SK-N-SH (cell line): ENCODE data around the gene PLD2. TPM values are rescaled to one million over a fixed set of nuclear protein-coding genes. Genes with fewer than 3 reads are reported as not detected.

Experiments
- CTCF ChIA-PET: fragments of 300-600, 350-600 bp; formaldehyde crosslinking; extraction: SDS; loops from one replicate; lab custom pipeline; 2021; lab: Yijun Ruan, JAX
- POLR2A ChIA-PET: fragments of 350-600 bp; sonication (Branson Sonifier 250); formaldehyde crosslinking; extraction: SDS; loops from one replicate; lab custom pipeline; 2020; ENCODE audit warnings: antibody characterized with exemption, inconsistent platforms; lab: Yijun Ruan, JAX
- DNase-seq: peaks from one replicate; pipeline ENCODE4 v3.0.0; 2012
- H2AFZ ChIP-seq: fragments of 200-600 bp; sonication (generic); 2 replicates; pipeline ENCODE4 v1.8.1; 2016; ENCODE audit warnings: antibody characterized with exemption, mild to moderate bottlenecking, low read depth
- H3F3A ChIP-seq: fragments of 200-600 bp; sonication (generic); replicated peaks from 2 replicates; pipeline ENCODE3; 2016; ENCODE audit warnings: antibody characterized with exemption, mild to moderate bottlenecking; ENCODE audit not compliant: insufficient read depth
- H3K27ac ChIP-seq, 2 experiments: fragments of 200-500 bp in 1 of 2; fragments of 200-600 bp in 1 of 2; sonication (Bioruptor generic) in 1 of 2; sonication (generic), shearing (Covaris generic) in 1 of 2; 2 replicates each; pipeline versions ENCODE4 v1.5.1 to v1.6.1; 2014 to 2016; ENCODE audit warnings: low read depth in 2 of 2, inconsistent platforms in 1 of 2, low read length in 1 of 2, mild to moderate bottlenecking in 1 of 2, mixed read lengths in 1 of 2
- H3K27me3 ChIP-seq: fragments of 200-600 bp; sonication (generic), shearing (Covaris generic); 2 replicates; pipeline ENCODE4 v1.6.1; 2016; ENCODE audit warnings: mixed run types; ENCODE audit not compliant: insufficient read depth
- H3K36me3 ChIP-seq, 2 experiments: fragments of 200-500 bp in 1 of 2; fragments of 200-600 bp in 1 of 2; sonication (Bioruptor generic) in 1 of 2; sonication (generic) in 1 of 2; replicated peaks in 1 of 2; 2 replicates each; pipeline versions ENCODE3 to v1.5.1; 2014 to 2016; ENCODE audit warnings: low read length in 1 of 2, mild to moderate bottlenecking in 1 of 2; ENCODE audit not compliant: insufficient read depth in 2 of 2, control insufficient read depth in 1 of 2
- H3K4me1 ChIP-seq, 2 experiments: fragments of 200-500 bp in 1 of 2; fragments of 200-600 bp in 1 of 2; sonication (Bioruptor generic) in 1 of 2; sonication (generic), shearing (Covaris generic) in 1 of 2; 2 replicates each; pipeline versions ENCODE4 v1.5.1 to v1.6.1; 2014 to 2016; ENCODE audit warnings: low read depth in 1 of 2, low read length in 1 of 2, mixed run types in 1 of 2; ENCODE audit not compliant: insufficient read depth in 2 of 2, control insufficient read depth in 1 of 2
- H3K4me2 ChIP-seq: fragments of 200-600 bp; sonication (generic), shearing (Covaris generic); 2 replicates; pipeline ENCODE4 v1.6.1; 2017; ENCODE audit warnings: mixed run types
- H3K4me3 ChIP-seq, 2 experiments: fragments of 200-500 bp in 1 of 2; fragments of 200-600 bp in 1 of 2; sonication (Bioruptor generic) in 1 of 2; sonication (generic), shearing (Covaris generic) in 1 of 2; 2 replicates each; pipeline versions ENCODE4 v1.5.1 to v1.8.1; 2014 to 2016; ENCODE audit warnings: low read depth in 2 of 2, inconsistent platforms in 1 of 2, low read length in 1 of 2, mild to moderate bottlenecking in 1 of 2, mixed read lengths in 1 of 2, moderate library complexity in 1 of 2
- H3K79me2 ChIP-seq: fragments of 200-600 bp; sonication (generic); 2 replicates; pipeline ENCODE4 v1.8.1; 2017; ENCODE audit warnings: mild to moderate bottlenecking; ENCODE audit not compliant: insufficient read depth
- H3K9ac ChIP-seq: fragments of 200-600 bp; sonication (generic); 2 replicates; pipeline ENCODE4 v1.6.1; 2017; ENCODE audit warnings: mixed run types
- H3K9me2 ChIP-seq: fragments of 200-600 bp; sonication (generic); 2 replicates; pipeline ENCODE4 v1.6.1; 2017; ENCODE audit warnings: mixed run types
- H3K9me3 ChIP-seq: fragments of 200-600 bp; sonication (generic); 2 replicates; pipeline ENCODE4 v1.6.1; 2017; ENCODE audit warnings: mixed run types, mild to moderate bottlenecking, moderate library complexity
- H4K20me1 ChIP-seq: fragments of 200-600 bp; sonication (generic); 2 replicates; pipeline ENCODE4 v1.6.1; 2017; ENCODE audit warnings: mild to moderate bottlenecking, mixed run types; ENCODE audit not compliant: insufficient read depth
- CHD2 ChIP-seq: fragments of 150-350 bp; IDR thresholded peaks from 2 replicates; pipeline ENCODE4 v1.6.1; 2018; ENCODE audit warnings: low read length; ENCODE audit not compliant: partially characterized antibody
- CTCF ChIP-seq: fragments of 200-600 bp; sonication (generic); IDR thresholded peaks from 2 replicates; pipeline ENCODE4 v1.6.1; 2017; ENCODE audit warnings: antibody characterized with exemption, mild to moderate bottlenecking, moderate library complexity
- ELF1 ChIP-seq: IDR thresholded peaks from 2 replicates; pipeline ENCODE4 v1.4.0; 2012
- EZH2phosphoT487 ChIP-seq: fragments of 200-600 bp; sonication (generic); IDR thresholded peaks from 2 replicates; pipeline ENCODE4 v1.6.1; 2017; ENCODE audit warnings: low read depth, mixed run types, mild to moderate bottlenecking, antibody characterized with exemption, moderate library complexity, borderline replicate concordance
- FOSL2 ChIP-seq: IDR thresholded peaks from 2 replicates; pipeline ENCODE4 v1.4.0; 2012; ENCODE audit warnings: low read depth, mild to moderate bottlenecking, moderate library complexity, borderline replicate concordance
- FOXJ3 ChIP-seq: sonication (generic); formaldehyde crosslinking; IDR thresholded peaks from 2 replicates; pipeline ENCODE4 v1.5.1; 2020; ENCODE audit warnings: mild to moderate bottlenecking, missing genetic modification reagents
- FOXM1 ChIP-seq: IDR thresholded peaks from 2 replicates; pipeline ENCODE4 v1.4.0; 2012; ENCODE audit warnings: low read depth, mild to moderate bottlenecking
- GATA2 ChIP-seq: sonication (generic); formaldehyde crosslinking; IDR thresholded peaks from 2 replicates; pipeline ENCODE4 v1.5.0; 2020; ENCODE audit warnings: mild to moderate bottlenecking, missing genetic modification reagents
- IRF3 ChIP-seq: fragments of 150-350 bp; IDR thresholded peaks from 2 replicates; pipeline ENCODE4 v1.6.1; 2016; ENCODE audit warnings: mild to moderate bottlenecking, low read depth, low read length
- JUND ChIP-seq: IDR thresholded peaks from 2 replicates; pipeline ENCODE4 v1.4.0; 2012
- MAX ChIP-seq: IDR thresholded peaks from 2 replicates; pipeline ENCODE4 v1.4.0; 2012; ENCODE audit warnings: low read depth
- MEF2A ChIP-seq: IDR thresholded peaks from 2 replicates; pipeline ENCODE4 v1.4.0; 2012; ENCODE audit warnings: low read depth, borderline replicate concordance
- MXI1 ChIP-seq: IDR thresholded peaks from 2 replicates; pipeline ENCODE4 v1.6.1; 2012; ENCODE audit warnings: mild to moderate bottlenecking, low read depth, low read length, improper control_type of control experiment
- NRF1 ChIP-seq: IDR thresholded peaks from 2 replicates; pipeline ENCODE4 v1.6.1; 2012; ENCODE audit warnings: low read depth, mild to moderate bottlenecking, low read length
- RFX5 ChIP-seq: IDR thresholded peaks from 2 replicates; pipeline ENCODE4 v1.6.1; 2012; ENCODE audit warnings: mild to moderate bottlenecking, improper control_type of control experiment, low read length
- RXRA ChIP-seq: IDR thresholded peaks from 2 replicates; pipeline ENCODE4 v1.4.0; 2012; ENCODE audit warnings: low read depth, mild to moderate bottlenecking, borderline replicate concordance
- SIN3A ChIP-seq: IDR thresholded peaks from 2 replicates; pipeline ENCODE4 v1.6.1; 2012; ENCODE audit warnings: low read depth, mild to moderate bottlenecking, low read length, moderate library complexity, borderline replicate concordance
- SMC3 ChIP-seq: IDR thresholded peaks from 2 replicates; pipeline ENCODE4 v1.6.1; 2012; ENCODE audit warnings: low read depth, low read length, improper control_type of control experiment
- TAF1 ChIP-seq: IDR thresholded peaks from 2 replicates; pipeline ENCODE4 v1.6.1; 2012; ENCODE audit warnings: low read depth, mild to moderate bottlenecking, low read length, moderate library complexity, borderline replicate concordance
- TCF12 ChIP-seq: IDR thresholded peaks from 2 replicates; pipeline ENCODE4 v1.4.0; 2012
- TEAD4 ChIP-seq: IDR thresholded peaks from 2 replicates; pipeline ENCODE4 v1.4.0; 2012; ENCODE audit warnings: mild to moderate bottlenecking, borderline replicate concordance; ENCODE audit not compliant: insufficient read depth
- USF1 ChIP-seq: IDR thresholded peaks from 2 replicates; pipeline ENCODE4 v1.4.0; 2012; ENCODE audit warnings: low read depth, borderline replicate concordance
- USF2 ChIP-seq: fragments of 150-350 bp; IDR thresholded peaks from 2 replicates; pipeline ENCODE4 v1.6.1; 2017; ENCODE audit warnings: antibody characterized with exemption, low read length, low read depth, borderline replicate concordance
- YY1 ChIP-seq: IDR thresholded peaks from 2 replicates; pipeline ENCODE4 v1.4.0; 2012; ENCODE audit warnings: low read depth, mild to moderate bottlenecking
- WGBS: methylation state at CpG from one replicate; pipeline ENCODE4 v1.1.6; 2017; ENCODE audit warnings: low lambda C conversion rate; 5-methylcytosine and 5-hydroxymethylcytosine counted together
- polyA plus RNA-seq, 3 experiments: library from polyadenylated mRNA; depleted of rRNA; stranded (reverse); fragments of >200 nt; gene quantifications; 2 replicates each; pipeline ENCODE4 v1.2.3, GENCODE V29; 2012

The PLD2 gene
- polyA plus RNA-seq, 1 of the 3 experiments (the other 2 are of a cell fraction), result 42.5 TPM

- Histone ChIP-seq H3K9me2 (no peaks in the 10 kb centered on the region), H3K27me3 (peaks cover 36% of the 10 kb centered on the region), H3K4me3 (no peak overlapping the region), H3K36me3 (no peaks in the 10 kb centered on the region), H3K27ac (no peak overlapping the region), H3K4me1 (peaks cover 0 to 2% of the 10 kb centered on the region in 2 experiments; a peak in 1 of 4 replicates), H3K79me2 (no peaks in the 10 kb centered on the region), H3K4me2 (no peak overlapping the region), H2AFZ (no peak overlapping the region), H4K20me1 (no peaks in the 10 kb centered on the region), H3F3A (no peaks in the 10 kb centered on the region), H3K9me3 (no peaks in the 10 kb centered on the region), H3K9ac (no peak overlapping the region)
- ChIA-PET CTCF (interaction anchor here (0.9 to 1.5 kb wide), 4 partner anchors 23 to 136 kb away, joined by 3 read pairs; partner anchors contain the start of genes CHRNE and GLTPD2), POLR2A (no interaction called here)
- TF ChIP-seq USF1, result no peak
- TF ChIP-seq FOXM1, result no peak
- no peak for TF ChIP-seq TAF1
- no peak for TF ChIP-seq CHD2
- TF ChIP-seq RXRA, result no peak
- TF ChIP-seq MXI1, result no peak
- no peak for TF ChIP-seq TEAD4
- no peak for TF ChIP-seq SMC3
- no peak for TF ChIP-seq EZH2phosphoT487
- no peak for TF ChIP-seq FOSL2
- TF ChIP-seq GATA2 (CRISPR knock-in tag), result no peak
- TF ChIP-seq USF2, result no peak
- TF ChIP-seq TCF12, result no peak
- TF ChIP-seq ELF1, result no peak
- no peak for TF ChIP-seq NRF1
- no peak for TF ChIP-seq FOXJ3
- DNase-seq, result no peak
- WGBS, result 60% methylated on average over 9 of the region's 9 CpGs
Observed at GRCh38 chr17:4766723-4767122, 40.2 kb upstream of the PLD2 start.

GRCh38 chr17:4768298-4768697 lies 38.7 kb upstream of the PLD2 start:
- no peak overlapping the region for H3K4me3 ChIP-seq
- H3F3A ChIP-seq, result no peaks in the 10 kb centered on the region
- 26% methylated on average over 6 of the region's 6 CpGs for WGBS
- CTCF ChIA-PET, result interaction anchor here (0.7 to 1.6 kb wide), 3 partner anchors 18 to 121 kb away, joined by 3 to 6 read pairs (median 3); partner anchors contain the start of gene VMO1
- H3K4me2 ChIP-seq, result no peak overlapping the region
- no peak overlapping the region for H2AFZ ChIP-seq
- no peaks in the 10 kb centered on the region for H3K9me2 ChIP-seq
- POLR2A ChIA-PET, result no interaction called here
- no peaks in the 10 kb centered on the region for H4K20me1 ChIP-seq
- no peak for DNase-seq
- peaks cover 44% of the 10 kb centered on the region for H3K27me3 ChIP-seq
- peaks cover 0 to 10% of the 10 kb centered on the region in 2 experiments; a peak in 1 of 4 replicates for H3K4me1 ChIP-seq
- H3K79me2 ChIP-seq, result no peaks in the 10 kb centered on the region
- H3K9ac ChIP-seq, result no peak overlapping the region
- no peaks in the 10 kb centered on the region for H3K9me3 ChIP-seq
- H3K36me3 ChIP-seq, result no peaks in the 10 kb centered on the region
- H3K27ac ChIP-seq, result no peak overlapping the region
- no peak for TF ChIP-seq RXRA
- TF ChIP-seq FOSL2, result no peak
- TF ChIP-seq ELF1, result no peak
- no peak for TF ChIP-seq MXI1
- TF ChIP-seq SIN3A, result no peak
- TF ChIP-seq FOXM1, result no peak
- TF ChIP-seq TEAD4, result no peak
- TF ChIP-seq RFX5, result no peak
- TF ChIP-seq JUND, result no peak
- TF ChIP-seq SMC3, result no peak
- TF ChIP-seq IRF3, result no peak
- no peak for TF ChIP-seq USF1
- TF ChIP-seq CTCF, result no peak
- TF ChIP-seq YY1, result no peak
- no peak for TF ChIP-seq MAX
- no peak for TF ChIP-seq MEF2A
